Measurements from ENCODE around the gene PARK7.
"Not testable (repeated sequence)": the region's sequence is repeated elsewhere in the genome, so short reads cannot be mapped to it uniquely, and the experiment has no call there.

Gene PARK7

DNA sequence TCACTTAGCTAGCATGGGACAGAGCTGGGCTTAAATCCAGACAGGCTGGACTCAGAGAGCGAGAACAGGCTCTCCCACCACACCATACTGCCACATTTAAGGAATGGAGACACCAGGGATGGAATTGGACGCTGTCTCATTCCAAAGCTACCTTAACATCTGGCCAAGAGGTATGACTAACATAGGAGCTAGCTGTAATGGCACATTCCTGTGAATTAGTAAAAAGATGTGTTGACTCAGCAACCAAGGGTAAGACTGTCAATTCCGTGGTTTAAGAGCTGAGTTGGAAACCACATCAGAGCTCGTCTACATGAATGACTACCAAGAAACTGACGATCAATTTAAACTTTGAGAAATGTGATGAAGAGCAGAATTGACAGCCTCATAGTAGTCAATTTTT is 12.6 kb upstream of the PARK7 start:
- DNase-seq = peak; percentile 42

DNA sequence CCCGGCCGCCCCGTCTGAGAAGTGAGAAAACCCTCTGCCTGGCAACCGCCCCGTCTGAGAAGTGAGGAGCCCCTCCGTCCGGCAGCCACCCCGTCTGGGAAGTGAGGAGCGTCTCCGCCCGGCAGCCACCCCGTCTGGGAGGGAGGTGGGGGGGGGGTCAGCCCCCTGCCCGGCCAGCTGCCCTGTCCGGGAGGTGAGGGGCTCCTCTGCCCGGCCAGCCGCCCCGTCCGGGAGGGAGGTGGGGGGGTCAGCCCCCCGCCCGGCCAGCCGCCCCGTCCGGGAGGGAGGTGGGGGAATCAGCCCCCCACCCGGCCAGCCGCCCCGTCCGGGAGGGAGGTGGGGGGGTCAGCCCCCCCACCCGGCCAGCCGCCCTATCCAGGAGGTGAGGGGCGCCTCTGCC is 8.7 kb upstream of the PARK7 start:
- DNase-seq = not testable (repeated sequence)

DNA sequence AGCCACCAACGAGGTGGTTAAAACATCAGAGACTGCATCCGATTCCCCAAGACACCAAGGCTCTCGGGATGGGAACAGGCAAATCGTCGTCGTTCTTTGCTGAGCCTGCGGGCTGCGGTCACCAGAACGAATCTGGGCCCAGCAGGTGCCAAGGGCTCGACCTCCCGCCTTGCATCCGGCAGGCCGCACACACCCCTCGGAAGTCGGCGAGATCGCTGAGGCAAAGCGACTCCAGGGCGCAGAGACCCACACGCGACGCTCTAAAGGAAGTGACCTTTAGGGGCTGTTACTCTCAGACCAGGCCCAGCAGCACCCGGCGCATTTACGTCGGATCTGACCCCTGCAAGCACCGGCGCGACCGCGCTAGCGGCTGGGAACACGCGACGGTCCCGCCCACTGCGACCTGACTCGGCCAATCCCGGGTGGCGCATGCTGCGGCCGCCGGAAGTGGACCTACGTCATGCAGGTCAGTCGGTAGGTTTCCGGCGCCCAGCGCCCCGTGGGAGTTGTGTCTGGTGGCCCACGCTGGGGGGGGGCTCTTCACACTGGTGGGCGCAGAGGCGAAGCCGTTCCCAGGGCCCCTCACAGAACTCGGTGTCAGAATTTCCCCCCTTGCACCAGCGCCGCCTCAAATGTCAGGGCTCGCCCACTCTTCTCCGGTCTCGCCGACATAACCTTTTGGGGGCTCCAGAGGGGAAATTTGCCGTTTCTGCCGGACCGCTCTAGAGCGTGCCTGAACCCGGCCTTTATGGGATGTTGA is 7.5 kb upstream of the PARK7 start:
- DNase-seq = peak; percentile 88

DNA sequence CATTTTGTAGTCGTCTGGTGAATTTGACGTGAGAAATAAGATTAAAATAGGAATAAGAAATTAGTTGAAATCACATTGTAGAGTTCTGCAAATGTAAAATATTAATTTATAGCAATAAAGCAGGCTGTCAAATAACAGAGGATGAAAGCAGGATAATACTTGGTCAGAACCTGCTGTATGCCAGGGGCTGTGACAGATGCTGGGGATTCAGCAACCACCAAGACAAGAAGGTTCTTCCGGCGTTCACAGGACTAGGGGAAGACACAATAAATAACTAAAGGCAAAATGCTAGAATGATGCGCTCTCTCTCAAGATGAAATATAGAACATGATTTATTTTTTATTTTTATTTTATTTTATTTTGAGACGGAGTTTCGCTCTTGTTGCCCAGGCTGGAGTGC is 6.8 kb upstream of the PARK7 start:
- no peak for DNase-seq

DNA sequence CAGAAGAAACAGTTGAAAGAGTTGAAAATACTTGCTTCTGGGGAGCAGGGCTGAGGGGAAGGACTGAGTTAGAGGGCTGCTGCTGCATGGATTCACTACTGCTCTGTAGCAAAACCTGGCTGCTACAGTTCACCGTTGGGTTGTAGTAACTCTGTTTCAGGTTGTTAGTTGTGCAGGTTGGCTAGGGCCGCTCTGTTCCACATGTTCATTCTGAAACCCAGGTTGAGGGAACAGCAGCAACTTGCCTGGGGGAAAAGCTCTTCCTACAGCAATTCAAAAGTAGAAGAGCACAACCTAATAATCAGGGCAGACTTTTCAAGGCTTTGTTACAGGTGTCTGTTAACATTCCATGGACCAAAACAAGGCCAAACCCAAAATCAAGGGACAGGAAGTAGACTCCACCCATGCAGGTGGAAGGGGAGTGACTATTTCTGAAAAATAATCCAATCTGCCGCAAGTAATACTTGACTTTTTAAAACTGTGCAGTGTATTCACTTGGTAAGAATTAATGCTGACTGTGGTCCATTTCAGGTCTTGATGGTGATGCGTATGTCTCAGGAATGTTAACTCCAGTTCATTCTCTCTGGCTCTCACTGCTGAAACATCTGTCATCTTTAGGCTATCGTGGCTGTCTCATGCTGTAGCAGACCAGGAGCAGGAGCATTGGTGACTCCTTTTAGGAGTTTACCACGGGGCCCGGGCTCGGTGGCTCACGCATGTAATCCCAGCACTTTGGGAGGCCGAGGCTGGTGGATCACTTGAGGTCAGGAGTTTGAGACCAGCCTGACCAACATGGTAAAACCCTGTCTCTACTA is 5.1 kb upstream of the PARK7 start:
- peak; percentile 16 for DNase-seq

- no peak for DNase-seq
These were observed 1.3 kb upstream of the PARK7 start for GRCh38 chr1:7960165-7960564.

DNA sequence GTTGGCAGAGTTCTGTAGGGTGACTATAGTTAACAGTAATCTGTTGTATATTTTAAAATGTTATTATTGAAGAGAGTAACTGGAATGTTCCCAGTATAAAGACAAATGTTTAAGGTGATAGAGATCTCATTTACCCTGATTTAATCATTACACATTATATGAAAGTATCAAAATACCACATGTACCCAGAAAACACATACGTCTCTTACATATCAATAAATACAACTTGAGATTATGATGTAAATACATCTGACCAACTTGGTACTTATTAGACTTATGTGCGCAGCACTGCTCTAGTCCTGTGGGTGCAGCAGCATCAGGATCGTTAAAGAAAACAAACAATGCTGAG is 670 bp upstream of the PARK7 start:
- no peak for DNase-seq

DNA sequence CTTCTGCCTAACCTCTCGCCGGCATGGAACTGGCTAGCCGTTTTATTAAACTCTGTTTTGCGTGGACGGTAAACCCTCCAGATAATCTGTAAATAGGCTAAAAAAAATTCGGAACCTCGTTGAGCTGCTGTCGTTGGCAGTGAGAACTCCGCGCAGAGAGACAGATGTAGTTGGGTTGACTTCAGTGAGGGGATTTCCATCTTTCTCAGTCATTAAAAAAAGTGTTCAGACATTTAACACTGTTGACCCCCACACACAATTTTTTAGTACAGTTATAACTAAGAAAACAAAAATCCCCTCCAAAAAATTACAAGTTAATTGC is 464 bp downstream of the PARK7 start:
- DNase-seq = no peak

DNA sequence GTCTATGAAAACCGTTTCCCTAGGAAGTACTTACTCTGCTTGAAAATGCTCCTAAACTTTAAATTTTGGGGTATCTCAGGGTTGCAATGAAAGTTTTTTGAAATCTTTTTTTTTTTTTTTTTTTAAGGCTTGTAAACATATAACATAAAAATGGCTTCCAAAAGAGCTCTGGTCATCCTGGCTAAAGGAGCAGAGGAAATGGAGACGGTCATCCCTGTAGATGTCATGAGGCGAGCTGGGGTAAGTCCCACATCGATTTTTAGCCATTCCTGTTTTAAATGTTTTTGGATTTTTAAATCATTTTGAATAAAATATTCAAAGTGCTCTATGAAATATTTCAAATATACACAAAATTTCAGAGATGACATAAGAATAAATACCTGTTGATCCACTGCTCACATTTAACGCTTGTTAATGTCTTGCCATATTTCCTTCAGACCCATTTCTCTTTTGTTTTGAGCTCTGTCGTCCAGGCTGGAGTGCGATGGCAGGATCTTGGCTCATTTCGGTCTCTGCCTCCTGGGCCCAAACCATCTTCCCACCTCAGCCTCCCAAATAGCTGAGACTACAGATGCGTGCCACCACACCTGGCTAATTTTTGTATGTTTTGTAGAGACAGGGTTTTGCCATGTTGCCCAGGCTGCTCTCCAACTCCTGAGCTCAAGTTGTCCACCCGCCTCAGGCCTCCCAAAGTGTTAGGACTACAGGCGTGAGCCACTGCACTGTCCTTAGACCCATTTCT is 1.3 kb downstream of the PARK7 start:
- no peak for DNase-seq

GRCh38 chr1:7963378-7963730 is 1.8 kb downstream of the PARK7 start:
- not testable (repeated sequence) for DNase-seq

DNA sequence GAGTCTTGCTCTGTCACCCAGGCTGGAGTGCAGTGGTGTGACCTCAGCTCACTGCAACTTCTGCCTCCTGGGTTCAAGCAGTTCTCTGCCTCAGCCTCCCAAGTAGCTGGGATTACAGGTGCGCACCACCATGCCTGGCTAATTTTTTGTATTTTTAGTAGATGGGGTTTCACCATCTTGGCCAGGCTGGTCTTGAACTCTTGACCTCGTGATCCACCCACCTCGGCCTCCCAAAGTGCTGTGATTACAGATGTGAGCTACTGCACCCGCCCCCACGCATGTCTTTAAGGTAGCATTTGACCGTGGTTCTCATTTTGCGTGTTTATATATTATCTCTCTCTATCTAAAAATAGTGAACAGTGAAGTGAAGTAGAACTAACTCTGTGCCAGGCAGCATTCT is 2.3 kb downstream of the PARK7 start:
- DNase-seq = not testable (repeated sequence)

GRCh38 chr1:7964476-7964875 is 3.0 kb downstream of the PARK7 start:
- no peak for DNase-seq

GRCh38 chr1:7967196-7967595 is 5.7 kb downstream of the PARK7 start:
- no peak for DNase-seq

- no peak for DNase-seq
These were observed 6.1 kb downstream of the PARK7 start for GRCh38 chr1:7967651-7968050.

DNA sequence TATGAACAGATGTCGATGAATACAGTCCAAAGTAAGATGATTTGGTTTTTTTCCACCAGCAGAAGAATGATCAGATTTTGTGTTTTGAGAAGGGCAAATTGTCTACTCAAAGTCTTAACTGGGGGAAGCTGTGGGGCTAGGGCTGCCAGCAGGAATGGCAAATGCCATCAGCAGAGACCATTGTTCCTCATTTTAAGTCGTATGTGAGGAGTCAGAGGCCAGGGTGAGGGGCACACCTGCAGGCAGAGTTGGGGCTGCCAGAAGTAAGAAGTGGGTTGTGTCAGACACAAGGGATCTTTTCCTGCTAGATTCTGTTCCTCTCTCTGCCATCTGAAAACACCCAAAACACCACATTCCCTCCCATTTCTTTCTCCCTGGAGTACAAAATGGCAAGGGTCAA is 8.7 kb downstream of the PARK7 start:
- DNase-seq = no peak

- no peak for DNase-seq
These were observed 9.5 kb downstream of the PARK7 start for GRCh38 chr1:7971024-7971423.

DNA sequence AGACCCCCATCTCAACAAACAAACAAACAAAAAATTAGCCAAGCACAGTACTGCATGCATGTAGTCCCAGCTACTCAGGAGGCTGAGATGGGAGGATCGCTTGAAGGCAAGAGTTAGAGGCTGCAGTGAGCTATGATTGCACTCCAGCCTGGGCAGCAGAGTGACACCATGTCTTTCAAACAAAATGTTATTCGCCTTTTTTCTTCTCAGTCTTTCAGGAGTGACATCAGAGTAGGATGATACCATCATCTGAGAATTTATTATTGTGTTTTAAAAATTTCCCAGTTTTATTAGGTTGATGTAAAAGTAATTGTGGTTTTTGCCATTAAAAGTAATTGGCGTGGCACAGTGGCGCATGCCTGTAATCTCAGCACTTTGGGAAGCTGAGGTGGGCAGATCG is 10.8 kb downstream of the PARK7 start:
- DNase-seq = no peak

DNA sequence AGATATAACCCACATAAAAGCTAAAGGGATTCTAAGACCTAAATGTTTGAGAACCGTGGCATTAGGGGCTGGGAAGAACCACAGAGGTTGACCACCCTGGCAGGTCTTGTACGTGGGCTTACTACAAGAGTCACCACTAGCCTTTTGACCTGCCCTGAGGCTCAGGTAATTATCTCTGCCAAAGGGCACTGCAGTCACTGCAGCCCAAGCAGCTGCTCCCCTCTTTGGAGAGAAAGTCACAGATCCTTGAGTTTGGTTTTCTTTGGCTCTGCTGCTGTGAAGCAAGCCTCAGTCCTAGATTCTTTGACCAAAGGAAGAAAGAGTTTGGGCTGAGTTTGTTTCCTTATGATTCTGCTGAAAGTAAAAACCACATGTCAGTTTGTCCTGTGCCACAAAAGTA is 11.6 kb downstream of the PARK7 start:
- DNase-seq = no peak

DNA sequence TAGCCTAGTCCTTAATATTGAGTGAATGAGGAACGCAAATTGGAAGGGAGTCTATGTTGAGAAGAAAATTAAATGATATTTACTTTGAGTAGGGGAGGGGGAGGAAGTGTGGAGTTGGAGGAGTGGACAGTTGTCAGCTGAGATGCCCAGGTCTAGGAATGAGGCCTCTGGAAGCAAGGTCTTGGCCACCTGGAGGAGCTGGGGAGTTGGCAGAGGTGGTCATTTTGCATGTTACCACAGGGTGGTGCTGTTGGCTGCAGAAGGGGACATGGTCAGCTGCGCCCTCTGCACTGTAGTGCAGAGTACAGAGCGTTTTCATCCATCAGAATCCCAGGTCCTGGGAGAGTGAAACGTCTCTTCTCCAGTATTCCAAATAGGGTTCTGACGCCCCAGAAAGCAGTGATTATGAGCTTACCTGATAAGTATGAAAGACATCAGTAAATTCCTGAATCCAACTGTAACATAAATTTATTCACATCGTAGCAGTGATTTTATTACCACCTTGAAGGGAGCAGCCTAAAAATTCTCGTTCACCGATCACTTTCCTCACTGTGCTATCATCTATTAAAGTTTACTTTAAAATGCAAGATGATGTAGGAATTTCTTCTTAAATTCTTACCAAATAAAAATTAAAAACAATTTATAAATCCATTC is 13.8 kb downstream of the PARK7 start:
- peak; percentile 54 for DNase-seq

GRCh38 chr1:7980984-7981383 is 19.5 kb downstream of the PARK7 start:
- no peak for DNase-seq

DNA sequence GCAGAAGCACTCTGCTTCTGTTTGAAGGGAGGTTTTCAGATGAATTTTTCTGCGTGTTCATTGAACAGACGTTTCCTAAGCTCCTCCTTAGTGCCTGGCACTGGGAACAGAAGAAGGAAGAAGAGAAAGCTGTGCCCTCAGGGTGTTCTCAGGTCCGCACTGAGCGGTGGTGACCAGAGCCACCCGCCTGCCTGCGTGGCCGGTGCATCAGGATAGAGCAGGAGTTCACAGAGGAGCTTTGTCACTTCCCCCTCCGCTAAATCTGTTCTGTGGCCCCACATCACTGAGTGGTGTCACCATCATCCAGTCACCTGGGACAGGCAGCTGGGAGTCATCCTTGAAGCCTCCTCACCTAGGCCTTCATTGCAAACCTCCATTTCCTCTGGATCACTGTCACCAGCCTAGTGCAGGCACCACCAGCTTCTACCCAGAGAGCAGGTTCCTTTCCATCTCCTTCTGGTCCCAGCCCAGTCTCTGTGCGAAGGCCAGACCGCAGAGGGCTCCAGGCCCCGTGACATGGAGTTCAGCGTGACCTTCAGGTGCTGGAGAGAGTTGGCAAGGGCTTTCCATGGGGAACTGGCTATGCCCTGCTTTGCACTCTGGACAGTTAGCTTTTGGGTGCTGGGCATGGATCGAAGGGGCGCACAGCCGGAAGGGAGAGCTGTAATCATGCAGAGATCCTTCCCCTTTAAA is 21.7 kb downstream of the PARK7 start:
- no peak for DNase-seq

- no peak for DNase-seq
These were observed 23.3 kb downstream of the PARK7 start for GRCh38 chr1:7984811-7985210.

Data from activated CD4-positive, alpha-beta T cell treated with anti-CD3 and anti-CD28 coated beads for 48 hours (primary cell).